ENCODE results near the gene IL16.

The IL16 gene

GRCh38 chr15:81297603-81298575, 101.2 kb downstream of the IL16 start:
- peak overlapping the region; percentile 84 for H3K4me2 ChIP-seq (ENCODE audit: low read depth, low read length)
- H3K4me3 ChIP-seq (ENCODE audit: low read length), result peak overlapping the region; percentile 77
- peak overlapping the region; percentile 89 for H3K27ac ChIP-seq (ENCODE audit: low read length)

DNA sequence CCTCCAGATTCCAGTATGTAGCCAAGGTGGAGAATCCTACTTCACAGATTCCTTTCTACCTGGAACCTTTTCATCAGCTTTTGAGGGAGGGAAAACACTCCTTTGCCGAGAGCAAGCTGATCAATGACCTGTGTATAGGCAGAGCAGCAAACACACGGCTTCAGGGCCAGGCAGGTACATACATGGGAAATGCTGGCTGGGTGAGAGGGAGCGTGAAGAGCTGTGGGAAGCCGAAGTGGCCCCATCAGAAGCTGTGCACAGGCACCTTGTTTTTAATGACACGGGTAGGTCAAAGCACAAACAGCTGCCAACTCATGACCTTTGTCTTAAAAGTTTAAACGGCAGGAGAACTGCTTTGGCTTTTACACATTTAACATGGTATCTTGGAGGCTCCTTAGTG, 101.9 kb downstream of the IL16 start:
- H3K27me3 ChIP-seq (replicated peaks; ENCODE audit: insufficient read depth, low read length), result no peaks in the 10 kb centered on the region
- no peaks in the 10 kb centered on the region for H3K9me2 ChIP-seq (replicated peaks; ENCODE audit: insufficient read depth, low read length)
- TF ChIP-seq EZH2phosphoT487 (IDR thresholded peaks at IDR 0.05; ENCODE audit: low read length) (no peak), EZH2 (optimal IDR thresholded peaks at IDR 0.05; ENCODE audit: low read depth, low read length) (no peak), CTCF (IDR thresholded peaks at IDR 0.05; ENCODE audit: low read length) (no peak)
- peak overlapping the region; percentile 84 for H3K4me2 ChIP-seq (ENCODE audit: low read depth, low read length)
- H3K79me2 ChIP-seq (ENCODE audit: low read length), result peaks cover 73% of the 10 kb centered on the region
- peaks cover 2% of the 10 kb centered on the region; the same call in 1 of the 2 replicates for H3K36me3 ChIP-seq (replicated peaks; ENCODE audit: insufficient read depth, low read length)
- H3K4me1 ChIP-seq (ENCODE audit: low read length), result peaks cover 68% of the 10 kb centered on the region
- no peaks in the 10 kb centered on the region for H3K9me3 ChIP-seq (replicated peaks; ENCODE audit: insufficient read depth, low read length)
- H3F3A ChIP-seq (ENCODE audit: insufficient read depth, low read length), result peaks cover 82% of the 10 kb centered on the region
- H4K20me1 ChIP-seq (ENCODE audit: insufficient read depth, low read length), result no peaks in the 10 kb centered on the region
- no peak for DNase-seq
- peak overlapping the region; percentile 77 for H3K4me3 ChIP-seq (ENCODE audit: low read length)
- H2AFZ ChIP-seq (ENCODE audit: low read length), result no peak overlapping the region
- peak overlapping the region; percentile 76 for H3K9ac ChIP-seq (ENCODE audit: low read length)
- H3K27ac ChIP-seq (ENCODE audit: low read length), result peak overlapping the region; percentile 89; the same call in 1 of the 2 replicates

More at GRCh38 chr15:81297603-81298575, 101.2 kb downstream of the IL16 start:
- H4K20me1 ChIP-seq (ENCODE audit: insufficient read depth, low read length), result no peaks in the 10 kb centered on the region
- H3K4me1 ChIP-seq (ENCODE audit: low read length), result peaks cover 68% of the 10 kb centered on the region
- H3K36me3 ChIP-seq (replicated peaks; ENCODE audit: insufficient read depth, low read length), result peaks cover 2% of the 10 kb centered on the region; the same call in 1 of the 2 replicates
- no peak for DNase-seq
- H3K9me3 ChIP-seq (replicated peaks; ENCODE audit: insufficient read depth, low read length), result no peaks in the 10 kb centered on the region
- TF ChIP-seq EZH2phosphoT487 (IDR thresholded peaks at IDR 0.05; ENCODE audit: low read length) (no peak), CTCF (IDR thresholded peaks at IDR 0.05; ENCODE audit: low read length) (no peak), EZH2 (optimal IDR thresholded peaks at IDR 0.05; ENCODE audit: low read depth, low read length) (no peak)
- peaks cover 65% of the 10 kb centered on the region for H3K79me2 ChIP-seq (ENCODE audit: low read length)
- H3K9me2 ChIP-seq (replicated peaks; ENCODE audit: insufficient read depth, low read length), result no peaks in the 10 kb centered on the region
- H2AFZ ChIP-seq (ENCODE audit: low read length), result no peak overlapping the region
- H3F3A ChIP-seq (ENCODE audit: insufficient read depth, low read length), result peaks cover 89% of the 10 kb centered on the region
- peak overlapping the region; percentile 76 for H3K9ac ChIP-seq (ENCODE audit: low read length)
- H3K27me3 ChIP-seq (replicated peaks; ENCODE audit: insufficient read depth, low read length), result no peaks in the 10 kb centered on the region

DNA sequence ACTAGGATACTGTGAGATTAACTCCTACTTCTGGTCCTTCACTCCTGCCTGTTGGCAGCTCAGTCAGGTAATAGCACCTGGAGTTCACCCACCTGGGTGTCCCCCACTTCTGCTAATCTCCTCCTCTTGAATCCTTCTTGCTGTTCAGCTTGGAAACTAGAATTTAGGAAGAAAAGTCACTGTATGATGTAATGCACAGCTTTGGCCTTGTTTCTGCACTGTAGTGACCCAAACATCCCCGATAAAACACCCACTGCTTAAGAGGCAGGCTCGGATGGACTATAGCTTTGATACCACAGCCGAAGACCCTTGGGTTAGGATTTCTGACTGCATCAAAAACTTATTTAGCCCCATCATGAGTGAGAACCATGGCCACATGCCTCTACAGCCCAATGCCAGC, 102.5 kb downstream of the IL16 start:
- H3K4me2 ChIP-seq (ENCODE audit: low read depth, low read length), result peak overlapping the region; percentile 84
- H3K27me3 ChIP-seq (replicated peaks; ENCODE audit: insufficient read depth, low read length), result no peaks in the 10 kb centered on the region
- H3K4me1 ChIP-seq (ENCODE audit: low read length), result peaks cover 69% of the 10 kb centered on the region
- H3F3A ChIP-seq (ENCODE audit: insufficient read depth, low read length), result peaks cover 79% of the 10 kb centered on the region
- no peak for DNase-seq
- no peak overlapping the region for H2AFZ ChIP-seq (ENCODE audit: low read length)
- peak overlapping the region; percentile 77 for H3K4me3 ChIP-seq (ENCODE audit: low read length)
- peaks cover 2% of the 10 kb centered on the region; the same call in 1 of the 2 replicates for H3K36me3 ChIP-seq (replicated peaks; ENCODE audit: insufficient read depth, low read length)
- no peaks in the 10 kb centered on the region for H3K9me2 ChIP-seq (replicated peaks; ENCODE audit: insufficient read depth, low read length)
- TF ChIP-seq EZH2 (optimal IDR thresholded peaks at IDR 0.05; ENCODE audit: low read depth, low read length) (no peak), EZH2phosphoT487 (IDR thresholded peaks at IDR 0.05; ENCODE audit: low read length) (no peak), CTCF (IDR thresholded peaks at IDR 0.05; ENCODE audit: low read length) (no peak)
- no peaks in the 10 kb centered on the region for H4K20me1 ChIP-seq (ENCODE audit: insufficient read depth, low read length)
- peak overlapping the region; percentile 76 for H3K9ac ChIP-seq (ENCODE audit: low read length)
- H3K79me2 ChIP-seq (ENCODE audit: low read length), result peaks cover 78% of the 10 kb centered on the region
- peak overlapping the region; percentile 89 for H3K27ac ChIP-seq (ENCODE audit: low read length)
- no peaks in the 10 kb centered on the region for H3K9me3 ChIP-seq (replicated peaks; ENCODE audit: insufficient read depth, low read length)
